NCI-H2107 treated with DMSO at 0.1 percent for 48 hours (cell line): ENCODE measurements around the gene ZC3H7A.

ENCODE experiments used
- DNase-seq: peaks from one replicate; lab custom pipeline; 2025; ENCODE audit not compliant: unreplicated experiment; lab: John Stamatoyannopoulos, UW

ZC3H7A gene

GRCh38 chr16:11706180-11706742 lies 90.8 kb downstream of the ZC3H7A start:
- DNase-seq = no peak

GRCh38 chr16:11705311-11706025 lies 91.6 kb downstream of the ZC3H7A start:
- no peak for DNase-seq
